MM.1S (cell line): ENCODE data around the gene DCDC2C.

ENCODE experiments used
- DNase-seq: peaks from one replicate; pipeline ENCODE4 v3.0.0-alpha.2; 2015
- H2AFZ ChIP-seq: fragments of 300-600 bp; sonication (generic); 2 replicates; pipeline ENCODE4 v1.6.0; 2016; ENCODE audit warnings: antibody characterized with exemption, low read length
- H3F3A ChIP-seq: fragments of 300-600 bp; sonication (generic); 2 replicates; pipeline ENCODE4 v1.6.1; 2016; ENCODE audit warnings: mild to moderate bottlenecking, antibody characterized with exemption, low read length, moderate library complexity, mixed read lengths; ENCODE audit not compliant: insufficient read depth
- H3K27ac ChIP-seq: fragments of 300-600 bp; sonication (generic); 2 replicates; pipeline ENCODE4 v1.5.1; 2016; ENCODE audit warnings: mild to moderate bottlenecking, low read length
- H3K27me3 ChIP-seq: fragments of 300-600 bp; sonication (generic); replicated peaks from 2 replicates; pipeline ENCODE4 v1.6.0; 2016; ENCODE audit warnings: low read length; ENCODE audit not compliant: insufficient read depth
- H3K36me3 ChIP-seq: fragments of 300-600 bp; sonication (generic); replicated peaks from 2 replicates; pipeline ENCODE4 v1.6.1; 2016; ENCODE audit warnings: mild to moderate bottlenecking, low read length, mixed read lengths; ENCODE audit not compliant: insufficient read depth
- H3K4me1 ChIP-seq: fragments of 300-600 bp; sonication (generic); 2 replicates; pipeline ENCODE4 v1.6.1; 2016; ENCODE audit warnings: low read length, mixed read lengths
- H3K4me2 ChIP-seq: fragments of 300-600 bp; sonication (generic); 2 replicates; pipeline ENCODE4 v1.6.0; 2016; ENCODE audit warnings: low read depth, low read length
- H3K4me3 ChIP-seq: fragments of 300-600 bp; sonication (generic); 2 replicates; pipeline ENCODE4 v1.5.1; 2016; ENCODE audit warnings: low read length, mixed read lengths
- H3K79me2 ChIP-seq: fragments of 300-600 bp; sonication (generic); 2 replicates; pipeline ENCODE4 v1.6.1; 2016; ENCODE audit warnings: mixed run types, low read length, mixed read lengths
- H3K9ac ChIP-seq: fragments of 300-600 bp; sonication (generic); 2 replicates; pipeline ENCODE4 v1.6.1; 2016; ENCODE audit warnings: low read length, mixed read lengths
- H3K9me2 ChIP-seq: fragments of 300-600 bp; sonication (generic); replicated peaks from 2 replicates; pipeline ENCODE4 v1.6.1; 2016; ENCODE audit warnings: mild to moderate bottlenecking, low read length, mixed read lengths; ENCODE audit not compliant: insufficient read depth
- H3K9me3 ChIP-seq: fragments of 300-600 bp; sonication (generic); replicated peaks from 2 replicates; pipeline ENCODE4 v1.6.1; 2016; ENCODE audit warnings: mild to moderate bottlenecking, low read length, mixed read lengths; ENCODE audit not compliant: insufficient read depth
- H4K20me1 ChIP-seq: fragments of 300-600 bp; sonication (generic); 2 replicates; pipeline ENCODE4 v1.6.1; 2016; ENCODE audit warnings: mild to moderate bottlenecking, low read length, moderate library complexity, mixed read lengths; ENCODE audit not compliant: insufficient read depth
- EZH2 ChIP-seq: fragments of 300-600 bp; sonication (generic); optimal IDR thresholded peaks from 2 replicates; pipeline ENCODE3; 2017; ENCODE audit warnings: low read depth, mild to moderate bottlenecking, antibody characterized with exemption, low read length, mixed read lengths
- EZH2phosphoT487 ChIP-seq: fragments of 300-600 bp; sonication (generic); IDR thresholded peaks from 2 replicates; pipeline ENCODE4 v1.6.1; 2018; ENCODE audit warnings: antibody characterized with exemption, low read length
- TF ChIP-seq, protein P1 (sequence below): fragments of 300-600 bp; sonication (generic); IDR thresholded peaks from 2 replicates; pipeline ENCODE4 v1.5.1; 2016; ENCODE audit warnings: antibody characterized with exemption, low read length, mixed read lengths

Gene DCDC2C

DNA sequence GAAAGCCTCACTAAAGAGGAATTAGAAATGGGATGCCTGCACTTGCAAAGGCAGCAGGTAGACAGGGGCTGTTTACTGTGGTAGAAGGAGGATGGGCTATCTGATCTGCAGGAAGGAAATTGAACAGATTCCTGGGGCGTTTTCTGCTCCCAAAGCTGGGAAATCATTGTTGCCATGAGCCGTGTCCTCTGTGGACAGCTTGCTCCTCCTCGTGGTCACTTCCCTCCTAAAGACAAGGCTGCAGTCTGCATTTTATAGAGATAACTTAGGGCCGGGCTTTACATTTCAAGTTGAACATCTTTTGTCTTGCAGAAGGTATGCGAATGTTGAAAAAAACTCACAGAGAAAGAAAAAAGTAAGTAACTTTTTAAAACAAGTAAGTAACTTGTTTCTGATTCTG is 50.9 kb downstream of the DCDC2C start:
- H3K4me1 ChIP-seq = no peaks in the 10 kb centered on the region
- no peaks in the 10 kb centered on the region for H4K20me1 ChIP-seq
- H3K4me2 ChIP-seq = no peak overlapping the region
- DNase-seq = no peak
- no peak overlapping the region for H3K9ac ChIP-seq
- no peaks in the 10 kb centered on the region for H3F3A ChIP-seq
- H3K9me3 ChIP-seq = no peaks in the 10 kb centered on the region
- no peaks in the 10 kb centered on the region for H3K79me2 ChIP-seq
- no peak overlapping the region for H2AFZ ChIP-seq
- TF ChIP-seq EZH2phosphoT487 = no peak
- no peak for TF ChIP-seq EZH2
- TF ChIP-seq, protein P1, sequence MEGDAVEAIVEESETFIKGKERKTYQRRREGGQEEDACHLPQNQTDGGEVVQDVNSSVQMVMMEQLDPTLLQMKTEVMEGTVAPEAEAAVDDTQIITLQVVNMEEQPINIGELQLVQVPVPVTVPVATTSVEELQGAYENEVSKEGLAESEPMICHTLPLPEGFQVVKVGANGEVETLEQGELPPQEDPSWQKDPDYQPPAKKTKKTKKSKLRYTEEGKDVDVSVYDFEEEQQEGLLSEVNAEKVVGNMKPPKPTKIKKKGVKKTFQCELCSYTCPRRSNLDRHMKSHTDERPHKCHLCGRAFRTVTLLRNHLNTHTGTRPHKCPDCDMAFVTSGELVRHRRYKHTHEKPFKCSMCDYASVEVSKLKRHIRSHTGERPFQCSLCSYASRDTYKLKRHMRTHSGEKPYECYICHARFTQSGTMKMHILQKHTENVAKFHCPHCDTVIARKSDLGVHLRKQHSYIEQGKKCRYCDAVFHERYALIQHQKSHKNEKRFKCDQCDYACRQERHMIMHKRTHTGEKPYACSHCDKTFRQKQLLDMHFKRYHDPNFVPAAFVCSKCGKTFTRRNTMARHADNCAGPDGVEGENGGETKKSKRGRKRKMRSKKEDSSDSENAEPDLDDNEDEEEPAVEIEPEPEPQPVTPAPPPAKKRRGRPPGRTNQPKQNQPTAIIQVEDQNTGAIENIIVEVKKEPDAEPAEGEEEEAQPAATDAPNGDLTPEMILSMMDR = no peak
- H3K27me3 ChIP-seq = no peaks in the 10 kb centered on the region
- no peak overlapping the region for H3K27ac ChIP-seq
- no peaks in the 10 kb centered on the region for H3K9me2 ChIP-seq
- H3K4me3 ChIP-seq = no peak overlapping the region
- H3K36me3 ChIP-seq = no peaks in the 10 kb centered on the region

DNA sequence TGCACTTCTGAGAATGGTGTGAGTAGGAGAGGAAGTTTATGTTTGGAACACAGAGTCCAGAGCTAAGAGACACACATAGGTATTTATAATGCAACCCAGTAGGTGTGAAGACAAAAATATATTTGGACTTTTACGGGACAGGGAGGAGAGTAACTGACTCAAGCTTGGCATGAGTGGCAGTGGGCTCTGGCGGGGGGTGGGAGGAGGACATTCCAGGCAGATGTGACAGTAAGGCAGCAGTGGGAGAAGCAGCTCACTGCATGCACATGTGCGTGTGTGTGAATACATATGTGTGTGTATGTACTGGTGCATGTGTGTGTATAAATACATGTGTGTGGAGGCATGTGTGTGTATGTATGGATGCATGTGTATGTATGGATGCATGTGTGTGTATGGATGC is 51.4 kb downstream of the DCDC2C start:
- no peaks in the 10 kb centered on the region for H3K9me3 ChIP-seq
- TF ChIP-seq, protein P1 = no peak
- TF ChIP-seq EZH2phosphoT487 (no peak), EZH2 (no peak)
- no peaks in the 10 kb centered on the region for H3K36me3 ChIP-seq
- no peaks in the 10 kb centered on the region for H3K79me2 ChIP-seq
- H3K4me3 ChIP-seq = no peak overlapping the region
- no peak overlapping the region for H3K9ac ChIP-seq
- H3K4me2 ChIP-seq = no peak overlapping the region
- no peaks in the 10 kb centered on the region for H4K20me1 ChIP-seq
- no peaks in the 10 kb centered on the region for H3K9me2 ChIP-seq
- no peak overlapping the region for H3K27ac ChIP-seq
- H3F3A ChIP-seq = no peaks in the 10 kb centered on the region
- DNase-seq = no peak
- H3K27me3 ChIP-seq = no peaks in the 10 kb centered on the region
- H2AFZ ChIP-seq = no peak overlapping the region
- H3K4me1 ChIP-seq = no peaks in the 10 kb centered on the region

DNA sequence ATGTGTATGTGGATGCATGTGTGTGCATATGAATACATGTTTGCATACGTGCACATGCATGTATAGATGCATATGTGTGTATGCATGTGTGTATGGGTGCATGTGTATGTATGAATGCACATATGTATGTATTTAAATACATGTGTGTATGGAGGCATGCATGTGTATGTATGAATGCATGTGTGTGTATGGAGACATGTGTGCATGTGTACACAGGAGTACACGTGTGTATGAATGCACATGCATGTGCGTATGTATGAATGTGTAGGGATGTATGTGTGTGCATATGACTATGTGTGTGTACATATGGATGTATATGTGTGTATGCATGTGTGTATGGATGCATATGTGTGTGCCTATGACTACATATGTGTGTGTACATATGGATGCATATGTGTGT is 51.9 kb downstream of the DCDC2C start:
- Histone ChIP-seq H3K9me3 (no peaks in the 10 kb centered on the region), H3K27me3 (no peaks in the 10 kb centered on the region), H4K20me1 (no peaks in the 10 kb centered on the region), H3K27ac (no peak overlapping the region), H2AFZ (no peak overlapping the region), H3F3A (no peaks in the 10 kb centered on the region), H3K4me2 (no peak overlapping the region), H3K9ac (no peak overlapping the region), H3K9me2 (no peaks in the 10 kb centered on the region), H3K4me3 (no peak overlapping the region), H3K4me1 (no peaks in the 10 kb centered on the region), H3K36me3 (no peaks in the 10 kb centered on the region), H3K79me2 (no peaks in the 10 kb centered on the region)
- no peak for DNase-seq
- TF ChIP-seq EZH2 (no peak), EZH2phosphoT487 (no peak)
- TF ChIP-seq, protein P1 = no peak

DNA sequence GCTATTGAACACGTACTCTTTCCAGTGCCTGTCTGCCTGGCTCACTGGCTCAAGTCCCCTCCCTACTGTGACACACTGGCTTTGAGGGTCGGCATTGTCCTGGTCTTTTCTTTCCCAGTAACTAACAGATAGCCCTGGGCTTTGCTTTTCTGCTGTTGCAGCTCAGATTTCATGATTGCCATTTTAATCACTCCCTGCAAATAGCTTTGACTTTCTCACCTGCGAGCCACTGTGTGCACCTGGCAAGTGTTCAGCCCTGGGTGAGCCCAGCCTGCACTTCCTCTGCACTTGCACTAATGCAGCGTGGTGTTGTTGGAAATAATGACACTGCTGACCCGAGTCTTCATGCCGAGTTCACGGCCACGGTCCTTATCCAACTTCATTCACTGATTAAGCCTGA is 52.9 kb downstream of the DCDC2C start:
- Histone ChIP-seq H2AFZ (no peak overlapping the region), H3K27me3 (no peaks in the 10 kb centered on the region), H3K79me2 (no peaks in the 10 kb centered on the region), H3K36me3 (no peaks in the 10 kb centered on the region), H3K4me3 (no peak overlapping the region), H3K4me2 (no peak overlapping the region), H3K9me3 (no peaks in the 10 kb centered on the region), H3K9ac (no peak overlapping the region), H4K20me1 (no peaks in the 10 kb centered on the region), H3K27ac (no peak overlapping the region), H3K4me1 (no peaks in the 10 kb centered on the region), H3K9me2 (no peaks in the 10 kb centered on the region), H3F3A (no peaks in the 10 kb centered on the region)
- DNase-seq = no peak
- no peak for TF ChIP-seq EZH2
- no peak for TF ChIP-seq EZH2phosphoT487
- TF ChIP-seq, protein P1 = no peak
